ENCODE results near the gene MKX. TPM values are rescaled to one million over a fixed set of nuclear protein-coding genes. Genes with fewer than 3 reads are reported as not detected.

The MKX gene
- total RNA-seq, 4 donors from 2014 or later = 0.54 to 3.6 (median 0.90) TPM

DNA sequence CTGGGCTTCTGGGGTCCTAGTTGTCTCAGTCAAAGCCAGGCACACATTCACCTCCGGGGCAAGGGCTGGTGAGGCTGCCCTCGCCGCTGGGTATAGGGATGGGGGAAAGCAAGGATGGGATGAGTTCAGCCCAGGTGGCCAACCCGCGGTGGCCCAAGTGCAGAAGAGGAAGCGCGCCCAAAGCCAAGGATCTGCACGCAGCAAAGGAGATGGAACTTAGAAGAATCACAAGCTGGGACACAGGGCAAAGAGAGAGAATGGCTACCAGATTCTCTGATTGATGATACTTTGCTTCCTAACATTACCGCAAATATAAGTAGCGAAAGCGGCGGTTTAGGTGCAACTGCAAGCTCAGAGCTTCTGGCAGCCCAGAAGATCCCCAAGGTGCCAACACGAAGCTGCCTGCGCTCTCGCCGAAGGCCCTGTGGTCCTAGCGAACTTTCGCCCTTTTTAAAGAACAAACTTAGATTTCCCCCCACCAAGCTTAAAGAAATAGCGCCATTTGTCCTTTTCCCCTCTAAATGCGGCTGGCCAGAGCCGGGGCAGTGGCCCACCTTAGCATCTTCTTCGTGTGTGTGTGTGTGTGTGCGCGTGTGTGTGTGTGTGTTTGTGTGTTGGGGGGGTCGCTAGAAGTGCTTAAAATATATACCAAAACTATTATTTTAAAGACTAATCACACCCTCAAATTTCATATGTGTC is 927 bp upstream of the MKX start:
- Histone ChIP-seq H3K4me3 (replicated peaks in 1 of 3) (peak overlapping the region in 1 of 3 donors; percentile 58), H3K27ac (no peak overlapping the region), H3K27me3 (peaks cover 19% of the 10 kb centered on the region), H3K9me3 (no peaks in the 10 kb centered on the region), H3K4me1 (peaks cover 34 to 43% of the 10 kb centered on the region in 2 donors), H3K36me3 (no peaks in the 10 kb centered on the region)
- 5 to 6% methylated on average over 25 of the region's 25 CpGs for WGBS, 2 donors
- TF ChIP-seq, protein P1, sequence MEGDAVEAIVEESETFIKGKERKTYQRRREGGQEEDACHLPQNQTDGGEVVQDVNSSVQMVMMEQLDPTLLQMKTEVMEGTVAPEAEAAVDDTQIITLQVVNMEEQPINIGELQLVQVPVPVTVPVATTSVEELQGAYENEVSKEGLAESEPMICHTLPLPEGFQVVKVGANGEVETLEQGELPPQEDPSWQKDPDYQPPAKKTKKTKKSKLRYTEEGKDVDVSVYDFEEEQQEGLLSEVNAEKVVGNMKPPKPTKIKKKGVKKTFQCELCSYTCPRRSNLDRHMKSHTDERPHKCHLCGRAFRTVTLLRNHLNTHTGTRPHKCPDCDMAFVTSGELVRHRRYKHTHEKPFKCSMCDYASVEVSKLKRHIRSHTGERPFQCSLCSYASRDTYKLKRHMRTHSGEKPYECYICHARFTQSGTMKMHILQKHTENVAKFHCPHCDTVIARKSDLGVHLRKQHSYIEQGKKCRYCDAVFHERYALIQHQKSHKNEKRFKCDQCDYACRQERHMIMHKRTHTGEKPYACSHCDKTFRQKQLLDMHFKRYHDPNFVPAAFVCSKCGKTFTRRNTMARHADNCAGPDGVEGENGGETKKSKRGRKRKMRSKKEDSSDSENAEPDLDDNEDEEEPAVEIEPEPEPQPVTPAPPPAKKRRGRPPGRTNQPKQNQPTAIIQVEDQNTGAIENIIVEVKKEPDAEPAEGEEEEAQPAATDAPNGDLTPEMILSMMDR (IDR thresholded peaks at IDR 0.05) = no peak
- TF ChIP-seq POLR2A (IDR thresholded peaks at IDR 0.05) = no peak
- intact Hi-C loops (cut with DNase I) = loop anchor here (10.0 kb wide), 2 partner anchors 428 to 498 kb away; no protein-coding TSS in a partner anchor
- peak in 1 of 2 donors; percentile 1 for DNase-seq

DNA sequence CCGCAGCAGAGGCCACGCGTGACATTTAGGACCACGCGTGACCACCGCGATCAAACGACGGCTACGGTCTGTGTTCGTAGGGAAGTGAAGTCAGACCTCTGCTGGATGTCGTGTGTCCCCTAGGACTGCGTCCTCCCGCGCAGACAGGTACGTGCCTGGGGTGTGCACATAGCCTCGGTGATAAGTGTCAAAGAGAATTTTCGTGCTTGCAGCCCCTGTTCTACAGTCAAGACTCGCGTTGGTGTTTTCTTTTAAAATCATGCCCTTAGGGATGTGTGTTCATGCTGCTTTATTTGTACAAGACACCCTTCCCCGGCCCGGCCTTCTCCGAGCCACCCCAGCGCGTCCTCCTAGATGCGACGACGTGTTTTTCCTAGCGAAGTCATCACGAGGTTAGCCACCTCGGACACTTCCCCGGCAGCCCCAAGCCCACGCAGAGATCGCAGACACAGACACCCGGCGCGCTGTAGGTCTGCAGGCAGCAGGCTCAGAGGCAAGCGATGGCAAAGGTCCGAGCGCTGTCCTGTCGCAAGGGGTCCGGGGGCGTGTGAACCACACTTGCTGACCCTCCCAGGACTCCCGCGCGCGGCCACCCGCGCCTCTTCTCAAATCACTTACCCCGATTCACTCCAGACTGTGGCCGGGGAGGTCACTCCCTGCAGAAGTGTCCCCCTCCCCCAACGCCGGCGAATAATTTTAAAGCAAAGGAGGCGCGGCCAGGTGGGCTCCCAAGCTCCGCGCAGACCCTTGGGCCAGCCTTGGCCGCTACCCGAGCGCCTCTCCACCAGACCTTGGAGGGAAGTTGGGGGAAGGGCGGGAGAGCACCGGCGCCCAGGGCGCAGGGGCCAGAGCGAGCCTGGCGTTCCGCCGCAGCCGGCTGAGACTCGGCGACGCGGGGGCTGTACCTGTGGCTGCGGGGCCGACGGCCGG is 552 bp downstream of the MKX start:
- TF ChIP-seq, protein P1 (IDR thresholded peaks at IDR 0.05) = no peak
- TF ChIP-seq POLR2A (IDR thresholded peaks at IDR 0.05) = no peak
- peaks cover 19% of the 10 kb centered on the region for H3K27me3 ChIP-seq
- no peaks in the 10 kb centered on the region for H3K9me3 ChIP-seq
- DNase-seq = peak; percentile 12 to 15
- 2% methylated on average over 36 to 38 of the region's 78 CpGs for WGBS, 2 donors
- H3K36me3 ChIP-seq = no peaks in the 10 kb centered on the region
- peak overlapping the region in 1 of 3 donors; percentile 58 for H3K4me3 ChIP-seq (replicated peaks in 1 of 3)
- intact Hi-C loops (cut with DNase I) = loop anchor here (10.0 kb wide), 2 partner anchors 430 to 500 kb away; no protein-coding TSS in a partner anchor
- H3K4me1 ChIP-seq = peaks cover 38 to 47% of the 10 kb centered on the region in 2 donors
- no peak overlapping the region for H3K27ac ChIP-seq

DNA sequence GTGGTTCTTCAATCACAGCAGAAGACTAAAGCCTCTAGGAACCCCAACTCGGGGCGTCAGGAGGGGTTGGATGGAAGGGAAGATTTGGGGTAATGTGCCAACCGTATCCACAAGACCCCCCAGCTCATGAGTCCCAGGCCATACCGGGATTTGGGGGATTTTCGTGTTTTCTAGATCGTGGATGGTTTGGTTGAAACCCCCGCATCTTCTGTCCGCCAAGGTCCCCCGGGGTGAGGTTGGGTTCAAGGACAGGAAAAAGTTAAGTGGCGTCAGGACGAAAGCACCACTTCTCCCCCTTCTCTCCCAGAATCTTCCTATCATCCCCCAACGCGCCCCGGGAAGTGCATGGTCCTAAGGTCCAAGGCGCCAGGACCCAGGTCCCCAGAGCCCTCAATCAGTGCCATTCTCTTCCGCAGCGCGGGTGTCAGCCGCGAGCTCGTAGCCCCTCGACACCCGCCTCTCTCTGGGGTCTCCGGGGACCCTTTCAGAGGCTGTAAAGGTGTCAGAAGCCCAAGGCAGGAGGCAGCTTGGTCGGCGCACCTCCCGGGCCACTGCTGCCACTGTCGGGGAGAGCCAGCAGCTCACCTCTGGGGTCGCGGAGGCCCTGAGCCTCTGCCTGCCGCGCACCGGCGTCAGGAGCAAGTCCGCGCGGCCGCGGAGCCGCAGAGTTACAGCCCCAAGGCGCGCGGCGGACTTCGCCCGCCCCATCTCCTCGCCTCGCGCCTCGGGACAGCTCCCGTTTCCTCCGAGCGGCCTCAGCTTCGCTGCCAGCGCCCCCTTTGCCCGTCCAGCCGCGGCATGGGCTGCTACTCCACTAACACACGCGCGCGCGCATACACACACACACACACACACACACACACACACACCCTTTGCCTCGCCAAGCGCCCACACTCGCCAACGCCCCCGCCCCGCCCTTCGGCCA is 1.5 kb downstream of the MKX start:
- H3K27me3 ChIP-seq = peaks cover 19% of the 10 kb centered on the region
- TF ChIP-seq, protein P1 (IDR thresholded peaks at IDR 0.05) = no peak
- TF ChIP-seq POLR2A (IDR thresholded peaks at IDR 0.05) = no peak
- peaks cover 38 to 47% of the 10 kb centered on the region in 2 donors for H3K4me1 ChIP-seq
- H3K36me3 ChIP-seq = no peaks in the 10 kb centered on the region
- intact Hi-C loops (cut with DNase I) = loop anchor here (10.0 kb wide), 2 partner anchors 431 to 501 kb away; no protein-coding TSS in a partner anchor
- H3K27ac ChIP-seq = no peak overlapping the region
- 3 to 5% methylated on average over 22 to 30 of the region's 70 CpGs for WGBS, 2 donors
- DNase-seq = peak; percentile 26 to 35
- H3K9me3 ChIP-seq = no peaks in the 10 kb centered on the region
- H3K4me3 ChIP-seq (replicated peaks in 1 of 3) = peak overlapping the region; percentile 30 to 91 (median 58)

DNA sequence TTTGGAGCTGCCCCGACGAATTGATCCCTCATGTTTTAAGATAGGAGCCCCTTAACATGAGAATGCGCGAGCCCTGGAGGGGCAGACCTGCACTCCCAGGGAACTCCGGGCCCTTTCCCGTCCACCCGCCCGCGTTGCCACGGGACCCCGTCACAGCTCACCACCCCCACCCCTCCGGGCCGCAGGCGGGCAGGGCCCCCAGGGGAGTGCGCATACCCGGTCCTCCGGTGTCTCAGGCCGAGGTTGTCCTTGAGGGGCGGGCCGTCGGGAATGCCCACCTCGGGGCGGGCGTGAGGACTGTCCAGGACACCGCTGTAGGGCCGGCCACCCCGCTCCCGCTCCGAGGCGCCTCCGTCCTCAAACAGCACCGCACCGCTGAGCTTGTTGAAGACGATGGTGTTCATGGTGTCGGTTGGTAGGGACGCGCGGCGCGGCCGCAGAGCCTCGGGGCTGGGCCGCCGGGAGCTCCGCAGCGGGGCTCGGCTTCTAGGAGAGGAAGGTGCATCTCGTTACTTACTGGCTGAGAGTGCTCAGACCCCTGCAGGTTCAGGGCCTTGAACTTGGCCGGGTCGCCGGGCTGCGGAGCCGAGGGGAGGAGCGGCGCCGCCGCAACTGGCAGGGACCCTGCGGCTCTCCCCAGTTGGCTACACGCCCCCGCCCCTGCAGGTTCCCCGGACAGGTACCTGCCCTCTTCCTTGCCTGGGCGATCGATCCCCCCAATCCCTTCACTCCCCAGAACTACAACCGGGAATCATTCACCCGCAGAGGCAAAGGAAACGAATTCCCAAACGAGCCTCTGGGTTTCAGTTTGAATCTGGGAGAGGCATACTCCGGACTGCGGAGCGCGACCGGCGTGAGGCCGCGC is 2.4 kb downstream of the MKX start:
- peak overlapping the region; percentile 30 to 91 (median 58) for H3K4me3 ChIP-seq (replicated peaks in 1 of 3)
- no peak for TF ChIP-seq POLR2A (IDR thresholded peaks at IDR 0.05)
- TF ChIP-seq, protein P1 (IDR thresholded peaks at IDR 0.05) = no peak
- peak; percentile 34 to 35 for DNase-seq
- H3K27ac ChIP-seq = peak overlapping the region in 2 of 3 donors; percentile 26 to 81
- peaks cover 19% of the 10 kb centered on the region for H3K27me3 ChIP-seq
- peaks cover 38 to 47% of the 10 kb centered on the region in 2 donors for H3K4me1 ChIP-seq
- intact Hi-C loops (cut with DNase I) = loop anchor here (10.0 kb wide), 2 partner anchors 432 to 502 kb away; no protein-coding TSS in a partner anchor
- no peaks in the 10 kb centered on the region for H3K36me3 ChIP-seq
- whole genome bisulfite sequencing, 2 donors = 1% methylated on average over 24 to 37 of the region's 75 CpGs
- H3K9me3 ChIP-seq = no peaks in the 10 kb centered on the region

All from thyroid gland (tissue), 4 donors.